Neural cell (in vitro differentiated cells): ENCODE data around the gene DNAJC6. TPM values are rescaled to one million over a fixed set of nuclear protein-coding genes. Genes with fewer than 3 reads are reported as not detected.

Experiments used
- H2AFZ ChIP-seq: fragments of 200-600, 300-800 bp; sonication (generic), shearing (Covaris generic); 2 replicates; pipeline ENCODE4 v1.6.0; 2014; ENCODE audit warnings: low read depth, mild to moderate bottlenecking, antibody characterized with exemption, low read length, moderate library complexity
- H3F3A ChIP-seq: fragments of 200-600 bp; shearing (Covaris generic); 2 replicates; pipeline ENCODE4 v1.6.1; 2016; ENCODE audit warnings: mild to moderate bottlenecking, moderate library complexity, mixed read lengths, antibody characterized with exemption, low read length; ENCODE audit not compliant: insufficient read depth, poor library complexity, severe bottlenecking
- H3K27ac ChIP-seq: fragments of 200-600, 300-800 bp; sonication (generic), shearing (Covaris generic); 2 replicates; pipeline ENCODE4 v1.5.1; 2014; ENCODE audit warnings: mild to moderate bottlenecking, low read length, moderate library complexity
- H3K27me3 ChIP-seq: fragments of 300-800, 200-600 bp; sonication (generic), shearing (Covaris generic); 2 replicates; pipeline ENCODE4 v1.6.0; 2014; ENCODE audit warnings: mild to moderate bottlenecking, low read depth, low read length, moderate library complexity; ENCODE audit not compliant: insufficient read depth
- H3K36me3 ChIP-seq: fragments of 300-800, 200-600 bp; sonication (generic), shearing (Covaris generic); 2 replicates; pipeline ENCODE4 v1.5.1; 2014; ENCODE audit warnings: mild to moderate bottlenecking, antibody characterized with exemption, low read length, moderate library complexity; ENCODE audit not compliant: insufficient read depth
- H3K4me2 ChIP-seq: fragments of 300-800, 200-600 bp; sonication (generic), shearing (Covaris generic); 2 replicates; pipeline ENCODE4 v1.6.0; 2014; ENCODE audit warnings: mild to moderate bottlenecking, low read length
- H3K4me3 ChIP-seq: fragments of 300-800, 200-600 bp; sonication (generic), shearing (Covaris generic); 2 replicates; pipeline ENCODE4 v1.5.1; 2014; ENCODE audit warnings: mild to moderate bottlenecking, low read length, moderate library complexity
- H3K79me2 ChIP-seq: fragments of 200-600 bp; shearing (Covaris generic); replicated peaks from 2 replicates; pipeline ENCODE4 v1.6.0; 2014; ENCODE audit warnings: mild to moderate bottlenecking, low read length, moderate library complexity; ENCODE audit not compliant: insufficient read depth
- H3K9ac ChIP-seq: fragments of 300-800, 200-600 bp; sonication (generic), shearing (Covaris generic); 2 replicates; pipeline ENCODE4 v1.6.1; 2016; ENCODE audit warnings: mild to moderate bottlenecking, low read length, mixed read lengths
- H3K9me2 ChIP-seq: fragments of 200-600 bp; shearing (Covaris generic); 2 replicates; pipeline ENCODE4 v1.6.1; 2016; ENCODE audit warnings: mild to moderate bottlenecking, low read length, mixed read lengths; ENCODE audit not compliant: insufficient read depth
- H3K9me3 ChIP-seq: fragments of 200-600, 300-800 bp; sonication (generic), shearing (Covaris generic); 2 replicates; pipeline ENCODE4 v1.6.1; 2016; ENCODE audit warnings: mild to moderate bottlenecking, mixed run types, low read length, moderate library complexity, mixed read lengths
- H4K20me1 ChIP-seq: fragments of 200-600 bp; shearing (Covaris generic); 2 replicates; pipeline ENCODE4 v1.6.1; 2016; ENCODE audit warnings: mild to moderate bottlenecking, mixed run types; ENCODE audit not compliant: insufficient read depth
- CTCF ChIP-seq: fragments of 450-650 bp; IDR thresholded peaks from 2 replicates; pipeline ENCODE4 v1.5.1; 2014; ENCODE audit warnings: antibody characterized with exemption, mild to moderate bottlenecking, moderate library complexity; ENCODE audit not compliant: poor library complexity, severe bottlenecking
- EP300 ChIP-seq: fragments of 450-650 bp; conservative IDR thresholded peaks from 2 replicates; pipeline ENCODE4 v1.6.1; 2014; ENCODE audit warnings: antibody characterized with exemption, mild to moderate bottlenecking, moderate library complexity; ENCODE audit not compliant: poor library complexity, severe bottlenecking
- EZH2 ChIP-seq: fragments of 200-600, 300-800 bp; shearing (Covaris generic), sonication (generic); IDR thresholded peaks from 2 replicates; pipeline ENCODE4 v1.6.1; 2014; ENCODE audit warnings: antibody characterized with exemption, low read length, borderline replicate concordance, mild to moderate bottlenecking; ENCODE audit not compliant: insufficient read depth, poor library complexity, severe bottlenecking
- MXI1 ChIP-seq: fragments of 450-650 bp; conservative IDR thresholded peaks from 2 replicates; pipeline ENCODE4 v1.6.1; 2014; ENCODE audit warnings: antibody characterized with exemption, mild to moderate bottlenecking; ENCODE audit not compliant: poor library complexity, severe bottlenecking
- POLR2AphosphoS5 ChIP-seq: IDR thresholded peaks from 2 replicates; pipeline ENCODE4 v1.6.1; 2012
- RAD21 ChIP-seq: fragments of 450-650 bp; conservative IDR thresholded peaks from 2 replicates; pipeline ENCODE4 v1.6.1; 2014; ENCODE audit warnings: antibody characterized with exemption, mild to moderate bottlenecking, moderate library complexity
- REST ChIP-seq: IDR thresholded peaks from 2 replicates; pipeline ENCODE4 v1.6.1; 2012; ENCODE audit warnings: borderline replicate concordance
- SMC3 ChIP-seq: fragments of 450-650 bp; conservative IDR thresholded peaks from 2 replicates; pipeline ENCODE4 v1.6.1; 2014; ENCODE audit warnings: antibody characterized with exemption, mild to moderate bottlenecking, moderate library complexity; ENCODE audit not compliant: poor library complexity
- TAF1 ChIP-seq: IDR thresholded peaks from 2 replicates; pipeline ENCODE4 v1.6.1; 2012; ENCODE audit warnings: low read depth
- polyA plus RNA-seq: library from polyadenylated mRNA; depleted of rRNA; stranded (reverse); fragments of >200 nt; gene quantifications from 2 replicates; pipeline ENCODE4 v1.2.3, GENCODE V29; 2014

DNAJC6 gene
- polyA plus RNA-seq, 1 donor from 2014 or later: 47.1 TPM

DNA sequence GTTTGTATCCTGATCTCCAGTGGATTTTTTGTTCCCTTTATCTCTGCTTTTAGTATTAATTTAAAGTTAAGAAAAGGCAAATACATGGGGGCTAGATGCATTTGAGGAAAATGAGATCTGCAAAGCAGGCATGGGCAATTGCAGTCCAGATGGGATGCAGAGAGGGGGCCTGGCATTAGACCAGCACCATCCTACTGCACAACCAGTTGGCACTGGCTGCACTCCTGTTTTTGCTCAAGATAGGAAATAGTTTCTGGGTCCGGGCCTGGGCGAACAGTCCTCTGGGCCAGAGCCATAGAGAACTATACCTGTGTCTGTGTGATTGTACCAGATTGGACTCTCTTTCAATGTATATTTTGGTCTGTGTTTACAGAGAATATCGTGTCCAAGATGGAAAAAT lies 77.1 kb downstream of the DNAJC6 start:
- H3K27me3 ChIP-seq: no peaks in the 10 kb centered on the region
- H3K79me2 ChIP-seq: no peaks in the 10 kb centered on the region
- H3K4me2 ChIP-seq: no peak overlapping the region
- TF ChIP-seq RAD21: no peak
- peaks cover 16% of the 10 kb centered on the region for H3K36me3 ChIP-seq
- H3F3A ChIP-seq: no peaks in the 10 kb centered on the region
- no peak overlapping the region for H3K27ac ChIP-seq
- no peaks in the 10 kb centered on the region for H4K20me1 ChIP-seq
- no peaks in the 10 kb centered on the region for H3K9me3 ChIP-seq
- no peaks in the 10 kb centered on the region for H3K9me2 ChIP-seq
- H3K9ac ChIP-seq: no peak overlapping the region
- no peak overlapping the region for H2AFZ ChIP-seq
- no peak overlapping the region for H3K4me3 ChIP-seq

- no peak overlapping the region for H3K9ac ChIP-seq
- H3K4me2 ChIP-seq: no peak overlapping the region
- no peaks in the 10 kb centered on the region for H3K27me3 ChIP-seq
- no peak overlapping the region for H3K27ac ChIP-seq
- no peaks in the 10 kb centered on the region for H3F3A ChIP-seq
- H4K20me1 ChIP-seq: no peaks in the 10 kb centered on the region
- no peak for TF ChIP-seq SMC3
- no peak for TF ChIP-seq EZH2
- TF ChIP-seq CTCF: no peak
- TF ChIP-seq TAF1: no peak
- no peak for TF ChIP-seq MXI1
- TF ChIP-seq EP300: no peak
- TF ChIP-seq REST: no peak
- H3K79me2 ChIP-seq: no peaks in the 10 kb centered on the region
- no peaks in the 10 kb centered on the region for H3K9me2 ChIP-seq
- H2AFZ ChIP-seq: no peak overlapping the region
- no peaks in the 10 kb centered on the region for H3K9me3 ChIP-seq
- no peak overlapping the region for H3K4me3 ChIP-seq
- peaks cover 16% of the 10 kb centered on the region for H3K36me3 ChIP-seq
Observed at GRCh38 chr1:65387821-65388220, 78.5 kb downstream of the DNAJC6 start.

DNA sequence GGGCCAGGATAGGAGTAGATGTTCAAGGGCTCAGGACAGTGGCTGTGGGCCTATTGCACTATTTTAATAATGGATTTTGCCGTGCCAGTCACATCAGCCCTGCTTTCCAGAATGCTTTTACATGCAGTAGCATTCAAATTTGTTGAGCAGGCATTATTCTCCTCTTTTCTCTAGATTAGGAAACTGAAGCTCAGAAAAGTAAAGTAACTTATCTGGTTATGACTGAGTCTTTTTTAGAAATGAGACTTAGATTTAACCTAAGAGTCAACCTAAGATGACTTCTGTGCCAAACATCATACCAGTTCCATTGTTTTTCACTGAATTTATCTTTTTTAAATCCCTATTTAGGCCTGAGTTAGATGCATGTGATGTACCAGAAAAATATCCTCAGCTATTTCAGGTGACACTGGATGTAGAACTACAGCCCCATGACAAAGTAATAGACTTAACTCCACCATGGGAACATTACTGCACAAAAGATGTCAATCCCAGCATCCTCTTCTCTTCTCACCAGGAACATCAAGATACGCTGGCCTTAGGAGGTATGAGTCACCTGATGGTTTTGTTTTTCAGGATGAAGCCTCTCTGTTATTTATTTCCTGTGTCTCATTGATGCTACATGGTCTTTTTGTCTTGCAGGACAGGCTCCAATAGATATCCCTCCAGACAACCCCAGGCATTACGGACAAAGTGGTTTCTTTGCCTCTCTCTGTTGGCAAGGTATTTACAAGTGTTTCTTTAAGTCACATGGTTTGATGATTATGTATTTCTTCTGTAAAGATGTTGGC lies 79.8 kb downstream of the DNAJC6 start:
- Histone ChIP-seq H3K4me3 (no peak overlapping the region), H3K9me3 (no peaks in the 10 kb centered on the region), H3K79me2 (no peaks in the 10 kb centered on the region), H4K20me1 (no peaks in the 10 kb centered on the region), H3K27me3 (no peaks in the 10 kb centered on the region), H3K36me3 (peaks cover 13% of the 10 kb centered on the region), H3K27ac (no peak overlapping the region), H3F3A (no peaks in the 10 kb centered on the region), H3K4me2 (no peak overlapping the region), H3K9me2 (no peaks in the 10 kb centered on the region), H2AFZ (no peak overlapping the region), H3K9ac (no peak overlapping the region)
- TF ChIP-seq REST: no peak
- no peak for TF ChIP-seq RAD21
- TF ChIP-seq TAF1: no peak
- TF ChIP-seq CTCF: no peak
- TF ChIP-seq EZH2: no peak
- no peak for TF ChIP-seq EP300
- TF ChIP-seq POLR2AphosphoS5: no peak
